HUES64 (cell line): Measurements from ENCODE around the gene FIGN.

Experiments
- H3K27ac ChIP-seq: 2 replicates; pipeline ENCODE4 v1.7.0; 2013; ENCODE audit warnings: low read depth, low read length, inconsistent platforms
- H3K27me3 ChIP-seq: 2 replicates; pipeline ENCODE4 v1.6.1; 2013; ENCODE audit warnings: mild to moderate bottlenecking, low read length; ENCODE audit not compliant: insufficient read depth
- H3K36me3 ChIP-seq: 2 replicates; pipeline ENCODE4 v1.6.1; 2013; ENCODE audit warnings: mild to moderate bottlenecking, low read length; ENCODE audit not compliant: insufficient read depth
- H3K4me1 ChIP-seq: 2 replicates; pipeline ENCODE4 v1.6.1; 2013; ENCODE audit warnings: mild to moderate bottlenecking, low read length, moderate library complexity; ENCODE audit not compliant: insufficient read depth
- H3K4me3 ChIP-seq: 2 replicates; pipeline ENCODE4 v1.5.1; 2013; ENCODE audit warnings: mild to moderate bottlenecking, low read length, moderate library complexity
- H3K9ac ChIP-seq: 2 replicates; pipeline ENCODE4 v1.6.1; 2013; ENCODE audit warnings: mild to moderate bottlenecking, low read depth, low read length
- H3K9me3 ChIP-seq: 2 replicates; pipeline ENCODE4 v1.6.1; 2013; ENCODE audit warnings: low read depth, low read length; ENCODE audit not compliant: insufficient read depth
- WGBS: fragments of 150-250, 120-280 bp; methylation state at CpG from one replicate; pipeline ENCODE4 v1.1.7; 2013; ENCODE audit warnings: missing lambda C conversion rate; 5-methylcytosine and 5-hydroxymethylcytosine counted together

Gene FIGN

GRCh38 chr2:163664610-163665009 lies 71.2 kb downstream of the FIGN start:
- no peak overlapping the region for H3K9ac ChIP-seq
- peaks cover 34% of the 10 kb centered on the region for H3K4me1 ChIP-seq
- H3K36me3 ChIP-seq: no peaks in the 10 kb centered on the region; the same call in 1 of the 2 replicates
- H3K27me3 ChIP-seq: no peaks in the 10 kb centered on the region
- WGBS: 96% methylated on average over 5 of the region's 5 CpGs
- H3K27ac ChIP-seq: no peak overlapping the region
- H3K4me3 ChIP-seq: no peak overlapping the region
- no peaks in the 10 kb centered on the region for H3K9me3 ChIP-seq

DNA sequence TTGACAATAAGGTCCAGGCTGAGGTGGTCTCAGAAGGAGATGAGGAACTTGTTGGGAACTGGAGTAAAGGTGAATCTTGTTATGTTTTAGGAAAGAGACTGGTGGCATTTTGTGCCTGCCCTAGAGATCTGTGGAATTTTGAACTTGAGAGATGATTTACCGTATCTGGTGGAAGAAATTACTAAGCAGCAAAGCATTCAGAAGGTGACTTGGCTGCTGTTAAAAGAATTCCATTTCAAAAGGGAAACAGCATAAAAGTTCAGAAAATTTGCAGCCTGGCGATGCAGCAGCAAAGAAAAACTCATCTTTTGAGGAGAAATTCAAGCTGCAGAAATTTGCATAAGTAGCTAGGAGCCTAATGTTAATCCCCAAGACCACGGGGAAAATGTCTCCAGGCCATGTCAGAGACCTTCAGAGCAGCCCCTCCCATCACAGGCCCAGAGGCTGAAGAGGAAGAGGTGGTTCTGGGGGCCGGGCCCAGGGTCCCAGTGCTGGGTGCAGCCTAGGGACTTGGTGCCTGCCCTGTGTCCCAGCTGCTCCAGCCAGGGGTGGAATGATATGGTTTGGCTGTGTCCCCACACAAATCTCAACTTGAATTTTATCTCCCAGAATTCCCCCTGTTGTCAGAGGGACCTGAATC lies 73.5 kb downstream of the FIGN start:
- 54% methylated on average over 4 of the region's 4 CpGs for WGBS
- Histone ChIP-seq H3K9ac (no peak overlapping the region), H3K27me3 (no peaks in the 10 kb centered on the region), H3K4me1 (peaks cover 46% of the 10 kb centered on the region), H3K9me3 (no peaks in the 10 kb centered on the region), H3K27ac (no peak overlapping the region), H3K4me3 (no peak overlapping the region), H3K36me3 (no peaks in the 10 kb centered on the region)

DNA sequence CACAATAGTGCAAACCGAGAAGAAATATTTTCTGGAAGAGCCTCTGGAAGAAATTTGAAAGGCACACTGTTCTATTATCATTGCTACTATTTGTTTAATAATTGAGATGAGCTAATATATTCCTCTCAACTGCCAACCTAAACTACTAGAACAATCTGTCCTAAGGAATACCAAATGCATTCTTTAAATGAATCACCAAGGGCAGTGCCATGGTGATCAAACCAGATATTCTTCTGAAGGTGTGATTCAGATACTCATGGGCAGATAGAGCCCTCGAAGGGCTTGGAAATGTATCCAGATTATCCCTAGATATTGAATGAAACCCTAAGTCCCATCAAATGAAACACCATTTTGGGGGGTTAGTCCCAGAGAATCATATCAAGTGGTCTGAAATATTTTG lies 76.6 kb downstream of the FIGN start:
- H3K4me3 ChIP-seq: no peak overlapping the region
- H3K9ac ChIP-seq: no peak overlapping the region
- no peaks in the 10 kb centered on the region for H3K36me3 ChIP-seq
- H3K4me1 ChIP-seq: peaks cover 36% of the 10 kb centered on the region
- H3K27me3 ChIP-seq: no peaks in the 10 kb centered on the region
- WGBS: 94% methylated on average over 2 of the region's 2 CpGs
- H3K9me3 ChIP-seq: no peaks in the 10 kb centered on the region
- no peak overlapping the region for H3K27ac ChIP-seq

- no peak overlapping the region for H3K4me3 ChIP-seq
- H3K27ac ChIP-seq: no peak overlapping the region
- 61% methylated on average over 2 of the region's 2 CpGs for WGBS
- H3K36me3 ChIP-seq: no peaks in the 10 kb centered on the region
- peaks cover 33% of the 10 kb centered on the region for H3K4me1 ChIP-seq
- H3K9me3 ChIP-seq: no peaks in the 10 kb centered on the region
- H3K27me3 ChIP-seq: no peaks in the 10 kb centered on the region
- H3K9ac ChIP-seq: no peak overlapping the region
These were observed 77.3 kb downstream of the FIGN start for GRCh38 chr2:163658556-163658955.

DNA sequence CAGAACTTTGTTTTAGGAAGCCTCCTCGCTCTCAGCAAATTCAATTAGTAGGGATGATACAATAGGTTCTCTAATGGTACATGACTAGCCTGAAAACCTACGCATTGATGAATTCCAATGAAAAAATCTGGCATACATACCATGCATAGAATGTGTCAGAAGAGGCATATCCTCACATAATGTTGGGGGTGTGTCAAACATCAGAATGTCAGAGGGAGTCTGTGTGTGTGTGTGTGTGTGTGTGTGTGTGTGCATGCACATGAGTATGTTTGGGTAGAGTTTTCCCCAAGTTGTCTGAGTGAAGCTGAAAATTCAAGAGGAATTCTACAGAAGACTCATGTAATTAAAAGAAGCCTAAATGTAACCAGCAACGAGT lies 78.5 kb downstream of the FIGN start:
- Histone ChIP-seq H3K9ac (no peak overlapping the region), H3K27ac (no peak overlapping the region), H3K4me3 (no peak overlapping the region), H3K27me3 (no peaks in the 10 kb centered on the region), H3K4me1 (peaks cover 32% of the 10 kb centered on the region), H3K36me3 (no peaks in the 10 kb centered on the region), H3K9me3 (no peaks in the 10 kb centered on the region)
- 100% methylated on average over 3 of the region's 3 CpGs for WGBS

DNA sequence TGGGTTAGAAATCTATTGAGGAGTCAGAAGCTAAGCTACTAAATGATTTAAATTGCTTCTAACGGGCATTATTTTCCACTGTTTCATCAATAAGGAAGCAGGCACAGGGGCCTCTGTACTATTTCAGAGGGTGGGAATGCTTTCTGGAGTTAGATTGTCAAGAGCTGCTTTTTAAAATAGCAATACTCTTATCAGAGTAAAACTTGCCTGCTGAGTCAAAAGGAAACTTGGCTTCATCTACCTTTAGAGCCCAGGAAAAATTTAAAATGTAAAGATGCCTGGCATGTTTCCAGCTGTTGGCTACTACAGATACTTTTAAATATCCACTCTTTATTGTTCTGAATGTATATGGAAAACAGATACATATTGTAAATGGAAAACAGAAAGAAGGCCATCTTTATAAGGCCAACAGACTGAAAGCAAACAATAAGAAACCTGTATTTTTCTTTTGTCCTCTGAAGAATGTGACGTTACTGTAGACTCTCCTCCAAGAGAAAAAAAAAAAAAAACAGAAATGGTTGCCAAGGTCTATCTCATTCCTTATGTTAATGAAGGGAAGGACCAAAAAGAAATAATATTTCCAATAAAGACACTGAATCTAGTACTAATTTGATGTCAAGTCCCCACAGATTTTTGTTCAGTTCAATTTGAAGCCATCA lies 79.1 kb downstream of the FIGN start:
- 88% methylated on average over 1 of the region's 2 CpGs for WGBS
- H3K27ac ChIP-seq: no peak overlapping the region
- no peak overlapping the region for H3K4me3 ChIP-seq
- no peaks in the 10 kb centered on the region for H3K9me3 ChIP-seq
- H3K36me3 ChIP-seq: no peaks in the 10 kb centered on the region
- no peaks in the 10 kb centered on the region for H3K27me3 ChIP-seq
- peaks cover 31% of the 10 kb centered on the region for H3K4me1 ChIP-seq
- no peak overlapping the region for H3K9ac ChIP-seq

- no peak overlapping the region for H3K27ac ChIP-seq
- peaks cover 31% of the 10 kb centered on the region for H3K4me1 ChIP-seq
- H3K36me3 ChIP-seq: no peaks in the 10 kb centered on the region
- no peak overlapping the region for H3K9ac ChIP-seq
- no peaks in the 10 kb centered on the region for H3K9me3 ChIP-seq
- no peaks in the 10 kb centered on the region for H3K27me3 ChIP-seq
- no CpG with 5 or more reads among the region's 2 CpGs for WGBS
- no peak overlapping the region for H3K4me3 ChIP-seq
These were observed 80.1 kb downstream of the FIGN start for GRCh38 chr2:163655667-163656066.

- Histone ChIP-seq H3K9ac (no peak overlapping the region), H3K4me1 (peaks cover 34% of the 10 kb centered on the region), H3K4me3 (no peak overlapping the region), H3K27ac (no peak overlapping the region), H3K9me3 (no peaks in the 10 kb centered on the region), H3K27me3 (no peaks in the 10 kb centered on the region), H3K36me3 (no peaks in the 10 kb centered on the region)
- WGBS: 88% methylated on average over 2 of the region's 2 CpGs
These were observed 83.1 kb downstream of the FIGN start for GRCh38 chr2:163652751-163653150.

DNA sequence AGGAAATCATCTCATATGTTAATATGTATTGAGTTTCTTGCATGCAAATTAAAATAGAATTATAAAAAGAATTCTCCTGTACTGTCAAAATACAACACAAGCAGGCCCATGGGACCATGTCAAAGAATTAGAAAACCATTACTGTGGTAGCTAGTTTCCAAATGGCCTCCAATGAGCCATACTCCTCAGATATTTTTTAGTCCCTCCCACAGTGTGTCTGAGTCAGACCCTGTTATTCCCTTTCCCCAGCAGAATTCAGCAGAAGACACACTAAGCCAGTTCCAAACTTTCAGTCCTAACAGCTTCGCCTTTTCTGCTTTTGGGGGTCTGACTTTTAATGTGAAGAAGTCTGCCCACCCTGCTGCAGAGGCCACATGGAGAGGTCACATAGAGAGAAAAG lies 86.7 kb downstream of the FIGN start:
- no peaks in the 10 kb centered on the region for H3K36me3 ChIP-seq
- peaks cover 47% of the 10 kb centered on the region for H3K4me1 ChIP-seq
- no peaks in the 10 kb centered on the region for H3K9me3 ChIP-seq
- H3K27me3 ChIP-seq: no peaks in the 10 kb centered on the region
- no peak overlapping the region for H3K27ac ChIP-seq
- no peak overlapping the region for H3K9ac ChIP-seq
- 100% methylated on average over 1 of the region's 1 CpG for WGBS
- no peak overlapping the region for H3K4me3 ChIP-seq

DNA sequence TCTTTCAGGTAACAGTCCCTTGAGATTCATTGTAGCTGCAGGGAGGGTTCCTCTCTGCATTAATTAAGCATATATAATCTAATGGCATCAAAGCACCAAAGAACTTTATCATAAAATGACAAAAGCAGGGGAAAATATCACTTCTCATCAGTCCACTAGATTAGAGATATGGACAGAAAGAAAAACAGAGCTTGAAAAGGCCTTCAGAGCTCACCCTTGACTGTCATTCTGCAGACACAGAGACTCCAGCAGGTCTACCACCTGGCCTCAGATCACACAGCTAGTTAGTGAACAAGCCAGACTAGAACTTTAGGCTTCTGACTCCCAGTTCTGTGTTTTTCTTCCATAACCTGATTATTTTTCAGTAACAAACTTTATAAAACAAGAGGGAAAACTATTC lies 88.5 kb downstream of the FIGN start:
- H3K27me3 ChIP-seq: no peaks in the 10 kb centered on the region
- peaks cover 46% of the 10 kb centered on the region for H3K4me1 ChIP-seq
- H3K9me3 ChIP-seq: no peaks in the 10 kb centered on the region
- peak overlapping the region; percentile 15; the same call in 1 of the 2 replicates for H3K27ac ChIP-seq
- no peaks in the 10 kb centered on the region for H3K36me3 ChIP-seq
- no peak overlapping the region for H3K9ac ChIP-seq
- H3K4me3 ChIP-seq: no peak overlapping the region

- H3K9ac ChIP-seq: no peak overlapping the region
- 77% methylated on average over 1 of the region's 1 CpG for WGBS
- no peak overlapping the region for H3K4me3 ChIP-seq
- H3K27ac ChIP-seq: peak overlapping the region; percentile 15; the same call in 1 of the 2 replicates
- no peaks in the 10 kb centered on the region for H3K27me3 ChIP-seq
- H3K36me3 ChIP-seq: no peaks in the 10 kb centered on the region
- H3K4me1 ChIP-seq: peaks cover 48% of the 10 kb centered on the region
- no peaks in the 10 kb centered on the region for H3K9me3 ChIP-seq
These were observed 89.1 kb downstream of the FIGN start for GRCh38 chr2:163646687-163647086.

GRCh38 chr2:163644238-163644637 lies 91.6 kb downstream of the FIGN start:
- Histone ChIP-seq H3K9ac (no peak overlapping the region), H3K4me1 (peaks cover 60% of the 10 kb centered on the region), H3K36me3 (no peaks in the 10 kb centered on the region)

More at GRCh38 chr2:163644238-163644637, 91.6 kb downstream of the FIGN start:
- Histone ChIP-seq H3K27ac (no peak overlapping the region), H3K27me3 (no peaks in the 10 kb centered on the region), H3K9me3 (no peaks in the 10 kb centered on the region), H3K4me3 (no peak overlapping the region)
- WGBS: 90% methylated on average over 2 of the region's 2 CpGs
